H9 (cell line): ENCODE results near the gene FITM2. TPM values are rescaled to one million over a fixed set of nuclear protein-coding genes. Genes with fewer than 3 reads are reported as not detected.

Source experiments
- DNase-seq: peaks from one replicate; pipeline ENCODE4 v3.0.0-alpha.2; 2017
- H2AFZ ChIP-seq: one replicate; pipeline ENCODE4 v1.6.1; 2013; ENCODE audit warnings: mild to moderate bottlenecking, low read length, control low read depth, moderate library complexity
- H2AK5ac ChIP-seq: 2 replicates; pipeline ENCODE4 v1.6.1; 2013; ENCODE audit warnings: low read length, control low read depth, mixed read lengths; ENCODE audit not compliant: insufficient read length
- H2BK120ac ChIP-seq: one replicate; pipeline ENCODE4 v1.6.1; 2013; ENCODE audit warnings: low read depth, mild to moderate bottlenecking, low read length, control low read depth, inconsistent platforms; ENCODE audit not compliant: poor library complexity, severe bottlenecking
- H2BK12ac ChIP-seq: 2 replicates; pipeline ENCODE4 v1.6.1; 2013; ENCODE audit warnings: low read length, control low read depth, mixed read lengths, low read depth; ENCODE audit not compliant: insufficient read length
- H2BK15ac ChIP-seq: 2 replicates; pipeline ENCODE4 v1.6.1; 2013; ENCODE audit warnings: low read depth, low read length, control low read depth
- H2BK20ac ChIP-seq: one replicate; pipeline ENCODE4 v1.6.1; 2013; ENCODE audit warnings: low read depth, mild to moderate bottlenecking, low read length, control low read depth, inconsistent platforms; ENCODE audit not compliant: poor library complexity, severe bottlenecking
- H2BK5ac ChIP-seq: 2 replicates; pipeline ENCODE4 v1.6.1; 2013; ENCODE audit warnings: low read length, control low read depth, mixed read lengths; ENCODE audit not compliant: insufficient read length
- H3K14ac ChIP-seq: 2 replicates; pipeline ENCODE4 v1.6.1; 2013; ENCODE audit warnings: low read length, control low read depth; ENCODE audit not compliant: insufficient read depth
- H3K18ac ChIP-seq: 2 replicates; pipeline ENCODE4 v1.6.1; 2013; ENCODE audit warnings: low read depth, mild to moderate bottlenecking, mixed read lengths, low read length, control low read depth; ENCODE audit not compliant: insufficient read length
- H3K23ac ChIP-seq: 2 replicates; pipeline ENCODE4 v1.6.1; 2013; ENCODE audit warnings: low read length, control low read depth, mixed read lengths, low read depth; ENCODE audit not compliant: insufficient read length
- H3K23me2 ChIP-seq: 2 replicates; pipeline ENCODE4 v1.6.1; 2013; ENCODE audit warnings: low read depth, mild to moderate bottlenecking, mixed read lengths, low read length, control low read depth; ENCODE audit not compliant: insufficient read length, poor library complexity, severe bottlenecking
- H3K27ac ChIP-seq: 2 replicates; pipeline ENCODE4 v1.5.1; 2013; ENCODE audit warnings: low read length, control low read depth, mixed read lengths, low read depth; ENCODE audit not compliant: insufficient read length
- H3K27me3 ChIP-seq: 2 replicates; pipeline ENCODE4 v1.6.1; 2013; ENCODE audit warnings: low read length, control low read depth, inconsistent platforms; ENCODE audit not compliant: insufficient read depth
- H3K4ac ChIP-seq: 2 replicates; pipeline ENCODE4 v1.6.1; 2013; ENCODE audit warnings: low read depth, mild to moderate bottlenecking, control low read depth, inconsistent platforms, low read length, moderate library complexity
- H3K4me1 ChIP-seq: 2 replicates; pipeline ENCODE4 v1.6.1; 2013; ENCODE audit warnings: low read length, control low read depth, inconsistent platforms; ENCODE audit not compliant: insufficient read depth
- H3K4me2 ChIP-seq: 2 replicates; pipeline ENCODE4 v1.6.1; 2013; ENCODE audit warnings: low read length, control low read depth, mixed read lengths; ENCODE audit not compliant: insufficient read length, insufficient read depth
- H3K56ac ChIP-seq: 2 replicates; pipeline ENCODE4 v1.6.1; 2013; ENCODE audit warnings: low read depth, mild to moderate bottlenecking, mixed read lengths, low read length, control low read depth; ENCODE audit not compliant: insufficient read length
- H3K79me1 ChIP-seq: 2 replicates; pipeline ENCODE4 v1.6.1; 2013; ENCODE audit warnings: low read depth, mild to moderate bottlenecking, moderate library complexity, low read length, control low read depth, inconsistent platforms; ENCODE audit not compliant: insufficient read depth, poor library complexity, severe bottlenecking
- H3K79me2 ChIP-seq: 2 replicates; pipeline ENCODE4 v1.6.1; 2013; ENCODE audit warnings: low read length, control low read depth, inconsistent platforms; ENCODE audit not compliant: insufficient read depth
- H3K9ac ChIP-seq: 2 replicates; pipeline ENCODE4 v1.6.1; 2013; ENCODE audit warnings: low read length, control low read depth, mixed read lengths; ENCODE audit not compliant: insufficient read length; ENCODE audit errors: extremely low read depth
- H3K9me3 ChIP-seq: one replicate; pipeline ENCODE4 v1.6.1; 2013; ENCODE audit warnings: low read depth, low read length, inconsistent platforms; ENCODE audit not compliant: control insufficient read depth
- H3T11ph ChIP-seq: one replicate; pipeline ENCODE4 v1.6.1; 2013; ENCODE audit warnings: mild to moderate bottlenecking, low read length, control low read depth, inconsistent platforms
- H4K20me1 ChIP-seq: one replicate; pipeline ENCODE4 v1.6.1; 2013; ENCODE audit not compliant: control insufficient read depth, insufficient read length, insufficient read depth
- H4K5ac ChIP-seq: 2 replicates; pipeline ENCODE4 v1.6.1; 2013; ENCODE audit warnings: low read depth, mild to moderate bottlenecking, mixed read lengths, low read length, control low read depth; ENCODE audit not compliant: insufficient read length
- H4K8ac ChIP-seq: replicated peaks from 2 replicates; pipeline ENCODE4 v1.6.1; 2013; ENCODE audit warnings: low read length, control low read depth, mixed read lengths, low read depth; ENCODE audit not compliant: insufficient read length
- H4K91ac ChIP-seq: 2 replicates; pipeline ENCODE4 v1.6.1; 2013; ENCODE audit warnings: low read depth, mild to moderate bottlenecking, moderate library complexity, mixed read lengths, low read length, control low read depth; ENCODE audit not compliant: insufficient read length
- H3K27ac Mint-ChIP-seq, 3 experiments: 2 replicates in 2 of 3; 3 replicates in 1 of 3; pipeline ENCODE4 v1.8.0; 2020 to 2021; ENCODE audit warnings: mixed read lengths in 3 of 3, mild to moderate bottlenecking in 1 of 3, moderate library complexity in 1 of 3
- H3K27me3 Mint-ChIP-seq: 2 replicates; pipeline ENCODE4 v1.8.0; 2021; ENCODE audit warnings: low read depth, mild to moderate bottlenecking, moderate library complexity, mixed read lengths
- H3K36me3 Mint-ChIP-seq, 3 experiments: 2 replicates in 2 of 3; 3 replicates in 1 of 3; pipeline ENCODE4 v1.8.0; 2020 to 2021; ENCODE audit warnings: low read depth in 3 of 3, mixed read lengths in 3 of 3; ENCODE audit not compliant: insufficient read depth in 1 of 3
- H3K4me1 Mint-ChIP-seq, 2 experiments: 2 replicates each; pipeline ENCODE4 v1.8.0; 2020; ENCODE audit warnings: mixed read lengths in 2 of 2
- H3K4me3 Mint-ChIP-seq, 2 experiments: 2 replicates in 1 of 2; 3 replicates in 1 of 2; pipeline ENCODE4 v1.8.0; 2020 to 2021; ENCODE audit warnings: mild to moderate bottlenecking in 2 of 2, mixed read lengths in 2 of 2, moderate library complexity in 1 of 2
- H3K9me3 Mint-ChIP-seq, 2 experiments: 2 replicates in 1 of 2; 3 replicates in 1 of 2; pipeline ENCODE4 v1.8.0; 2020; ENCODE audit warnings: mild to moderate bottlenecking in 2 of 2, mixed read lengths in 2 of 2, moderate library complexity in 1 of 2
- CTCF ChIP-seq: fragments of 200-600 bp; sonication (generic); conservative IDR thresholded peaks from 3 replicates; pipeline ENCODE4 v1.8.0; 2021; ENCODE audit warnings: antibody characterized with exemption, mild to moderate bottlenecking
- WGBS: extraction: QIAGEN DNeasy Blood & Tissue Kit; methylation state at CpG from one replicate; pipeline ENCODE4 v1.1.7; 2013; ENCODE audit warnings: missing lambda C conversion rate, low lambda C conversion rate, mixed read lengths; ENCODE audit not compliant: insufficient read length; ENCODE audit errors: extremely low coverage; 5-methylcytosine and 5-hydroxymethylcytosine counted together
- total RNA-seq: library from RNA; stranded (reverse); gene quantifications from 2 replicates; pipeline ENCODE4 v1.2.1, GENCODE V29; 2021

The FITM2 gene
- total RNA-seq, 1 experiment from 2014 or later: 1.7 TPM

- H4K8ac ChIP-seq: no peak overlapping the region
- no peaks in the 10 kb centered on the region for H3K27me3 ChIP-seq
- H2AK5ac ChIP-seq: no peak overlapping the region
- no peaks in the 10 kb centered on the region for H4K20me1 ChIP-seq
- no peak overlapping the region for H3K14ac ChIP-seq
- H3T11ph ChIP-seq: no peak overlapping the region
- Mint-ChIP-seq H3K27ac (no peak overlapping the region), H3K4me1 (no peaks in the 10 kb centered on the region), H3K27me3 (no peaks in the 10 kb centered on the region; the same call in 1 of the 2 replicates), H3K36me3 (no peaks in the 10 kb centered on the region), H3K4me3 (no peak overlapping the region), H3K9me3 (no peaks in the 10 kb centered on the region; a peak in 1 of 5 replicates)
- H3K9me3 ChIP-seq: no peaks in the 10 kb centered on the region
- no peak overlapping the region for H3K23ac ChIP-seq
- TF ChIP-seq CTCF: no peak
- no peak overlapping the region for H2AFZ ChIP-seq
- H3K56ac ChIP-seq: no peak overlapping the region
- H3K23me2 ChIP-seq: no peaks in the 10 kb centered on the region
- H3K79me2 ChIP-seq: no peaks in the 10 kb centered on the region
- H3K4ac ChIP-seq: no peak overlapping the region
- H3K27ac ChIP-seq: no peak overlapping the region
- H2BK120ac ChIP-seq: no peak overlapping the region
- H3K4me1 ChIP-seq: no peaks in the 10 kb centered on the region
- H3K9ac ChIP-seq: no peak overlapping the region
- no CpG with 5 or more reads among the region's 3 CpGs for WGBS
- no peak overlapping the region for H3K18ac ChIP-seq
- no peak overlapping the region for H2BK15ac ChIP-seq
- no peak overlapping the region for H4K91ac ChIP-seq
- DNase-seq: no peak
- no peak overlapping the region for H2BK5ac ChIP-seq
- no peaks in the 10 kb centered on the region for H3K79me1 ChIP-seq
- H2BK20ac ChIP-seq: no peak overlapping the region
- no peak overlapping the region for H3K4me2 ChIP-seq
- H4K5ac ChIP-seq: no peak overlapping the region
- H2BK12ac ChIP-seq: no peak overlapping the region
Measured at GRCh38 chr20:44282192-44282591, 28.8 kb downstream of the FITM2 start.
